H1 (cell line): ENCODE measurements around the gene HOXD11. TPM values are rescaled to one million over a fixed set of nuclear protein-coding genes. Genes with fewer than 3 reads are reported as not detected.

ENCODE experiments used
- GABPA ChIP-seq: IDR thresholded peaks from 2 replicates; pipeline ENCODE4 v1.6.1; 2011; ENCODE audit warnings: mild to moderate bottlenecking, low read length, moderate library complexity, borderline replicate concordance; ENCODE audit not compliant: insufficient read depth
- HDAC2 ChIP-seq, 2 experiments: fragments of 300-600 bp in 1 of 2; sonication (generic) in 1 of 2; IDR thresholded peaks; 2 replicates each; pipeline ENCODE4 v1.6.1; 2011 to 2012; ENCODE audit warnings: low read depth in 2 of 2, low read length in 2 of 2, mild to moderate bottlenecking in 2 of 2, moderate library complexity in 2 of 2, borderline replicate concordance in 1 of 2, inconsistent platforms in 1 of 2
- KDM4A ChIP-seq: IDR thresholded peaks from one replicate; pipeline ENCODE4 v1.7.1; 2012; ENCODE audit warnings: low read depth, mild to moderate bottlenecking, moderate library complexity, low read length, inconsistent platforms; ENCODE audit not compliant: severe bottlenecking
- RNF2 ChIP-seq: fragments of 200-900, 300-1000 bp; sonication (generic); IDR thresholded peaks from 2 replicates; pipeline ENCODE4 v1.7.1; 2016; ENCODE audit warnings: borderline replicate concordance, low read depth, mild to moderate bottlenecking, antibody characterized with exemption, low read length; ENCODE audit not compliant: poor library complexity, severe bottlenecking; ENCODE audit errors: missing control alignments
- SUZ12 ChIP-seq: fragments of 200-600 bp; sonication (generic); IDR thresholded peaks from 2 replicates; pipeline ENCODE4 v1.6.1; 2012; ENCODE audit warnings: mild to moderate bottlenecking, inconsistent platforms, low read length, moderate library complexity, mixed read lengths
- TAF1 ChIP-seq: IDR thresholded peaks from 2 replicates; pipeline ENCODE4 v1.6.1; 2011; ENCODE audit warnings: mild to moderate bottlenecking, low read depth, low read length
- TEAD4 ChIP-seq: IDR thresholded peaks from 2 replicates; pipeline ENCODE4 v1.6.1; 2012; ENCODE audit warnings: low read depth, low read length, inconsistent platforms, mixed read lengths
- polyA plus RNA-seq, 7 experiments: library from polyadenylated mRNA; depleted of rRNA in 3 of 7; stranded (reverse) in 5 of 7; unstranded in 2 of 7; fragments of >200 nt in 5 of 7; fragments of 200-250 nt in 2 of 7; gene quantifications; 1 replicate in 5 of 7; 2 replicates in 1 of 7; 4 replicates in 1 of 7; pipeline versions ENCODE4 v1.2.1 to v1.2.3, GENCODE V29; 2011 to 2013; ENCODE audit warnings: missing spikeins in 2 of 7, mixed read lengths in 2 of 7
- total RNA-seq: library from RNA; stranded (reverse); fragmentation: NEBNext Ultra II Directional; extraction: Animal tissue kit (Norgen Biotek cat#: 25700); gene quantifications from 2 replicates; pipeline ENCODE4 v1.2.1, GENCODE V29; 2021
- TF ChIP-seq, protein P1 (sequence below): IDR thresholded peaks from 2 replicates; pipeline ENCODE4 v1.6.1; 2012; ENCODE audit warnings: low read length, inconsistent platforms

The HOXD11 gene
- total and polyA plus RNA-seq, 2 of the 8 experiments (the other 6 are each of a cell fraction or from before 2014, with no cell fraction given) = not detected

DNA sequence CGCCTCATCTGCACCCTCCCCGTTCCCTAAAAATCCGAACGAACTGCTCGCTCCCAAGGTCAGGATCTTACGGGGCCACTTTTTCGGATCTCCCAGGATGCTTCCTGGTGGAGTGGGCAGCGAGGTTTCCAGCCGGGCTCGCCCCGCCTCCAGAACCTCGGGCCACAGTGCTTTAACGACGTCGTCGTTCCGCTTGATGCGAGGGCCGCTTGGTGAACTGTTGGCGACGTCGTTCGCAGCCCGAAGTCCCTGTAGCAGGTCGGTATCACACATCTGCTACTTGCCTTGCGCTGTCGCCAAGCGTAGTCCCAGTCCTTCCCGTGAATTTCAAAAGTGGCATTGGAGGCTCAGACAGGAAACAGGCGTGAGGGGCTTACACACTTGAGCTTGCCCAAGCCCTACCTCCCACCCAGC lies 38.7 kb upstream of the HOXD11 start (continued):
- no peak for TF ChIP-seq GABPA
- TF ChIP-seq KDM4A = no peak
- no peak for TF ChIP-seq TAF1
- peak; percentile 94 for TF ChIP-seq SUZ12
- TF ChIP-seq, protein P1, sequence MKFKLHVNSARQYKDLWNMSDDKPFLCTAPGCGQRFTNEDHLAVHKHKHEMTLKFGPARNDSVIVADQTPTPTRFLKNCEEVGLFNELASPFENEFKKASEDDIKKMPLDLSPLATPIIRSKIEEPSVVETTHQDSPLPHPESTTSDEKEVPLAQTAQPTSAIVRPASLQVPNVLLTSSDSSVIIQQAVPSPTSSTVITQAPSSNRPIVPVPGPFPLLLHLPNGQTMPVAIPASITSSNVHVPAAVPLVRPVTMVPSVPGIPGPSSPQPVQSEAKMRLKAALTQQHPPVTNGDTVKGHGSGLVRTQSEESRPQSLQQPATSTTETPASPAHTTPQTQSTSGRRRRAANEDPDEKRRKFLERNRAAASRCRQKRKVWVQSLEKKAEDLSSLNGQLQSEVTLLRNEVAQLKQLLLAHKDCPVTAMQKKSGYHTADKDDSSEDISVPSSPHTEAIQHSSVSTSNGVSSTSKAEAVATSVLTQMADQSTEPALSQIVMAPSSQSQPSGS = no peak
- no peak for TF ChIP-seq HDAC2 (IDR thresholded peaks at IDR 0.05; ENCODE audit: borderline replicate concordance in 1 of 2, low read depth in 2 of 2, low read length in 2 of 2)
- TF ChIP-seq RNF2 = peak; percentile 88
- TF ChIP-seq TEAD4 = no peak
